Measurements from ENCODE around the gene TRMT61A.

Gene TRMT61A

GRCh38 chr14:103520269-103520656, 8.7 kb upstream of the TRMT61A start:
- no peak for DNase-seq (ENCODE audit: low spot score)
- TF ChIP-seq CTCF (IDR thresholded peaks at IDR 0.05; ENCODE audit: extremely low read depth, missing control alignments): no peak

GRCh38 chr14:103520657-103521437, 8.1 kb upstream of the TRMT61A start:
- peak; percentile 87 for DNase-seq (ENCODE audit: low spot score)
- peak; percentile 32 for TF ChIP-seq CTCF (IDR thresholded peaks at IDR 0.05; ENCODE audit: extremely low read depth, missing control alignments)

- no peak for TF ChIP-seq CTCF (IDR thresholded peaks at IDR 0.05; ENCODE audit: extremely low read depth, missing control alignments)
- peak; percentile 63 for DNase-seq (ENCODE audit: low spot score)
These were observed 7.5 kb upstream of the TRMT61A start for GRCh38 chr14:103521438-103521950.

GRCh38 chr14:103521951-103522563, 6.9 kb upstream of the TRMT61A start:
- TF ChIP-seq CTCF (IDR thresholded peaks at IDR 0.05; ENCODE audit: extremely low read depth, missing control alignments): no peak

GRCh38 chr14:103522649-103523574, 6.1 kb upstream of the TRMT61A start, which contains the start of gene CKB:
Gene CKB, minus strand, starts transcription at chr14:103522830. Its CDS starts 337 bp downstream, at chr14:103522493.
- no peak for TF ChIP-seq CTCF (IDR thresholded peaks at IDR 0.05; ENCODE audit: extremely low read depth, missing control alignments)
- DNase-seq (ENCODE audit: low spot score): peak; percentile 82

More at GRCh38 chr14:103521951-103522563, 6.9 kb upstream of the TRMT61A start:
- peak; percentile 64 for DNase-seq (ENCODE audit: low spot score)

GRCh38 chr14:103523575-103523954, 5.4 kb upstream of the TRMT61A start:
- no peak for DNase-seq (ENCODE audit: low spot score)
- no peak for TF ChIP-seq CTCF (IDR thresholded peaks at IDR 0.05; ENCODE audit: extremely low read depth, missing control alignments)
